Upper lobe of left lung (tissue), 6 donors: ENCODE measurements around the gene KCNIP4. TPM values are rescaled to one million over a fixed set of nuclear protein-coding genes. Genes with fewer than 3 reads are reported as not detected.

Experiments used
- ATAC-seq, 2 donors: fragments of 200-7000 bp; cut with Tn5 transposase; one replicate each; pipeline ENCODE4 v1.9.1; 2022; ENCODE audit warnings: mild to moderate bottlenecking in 2 of 2, moderate library complexity in 2 of 2; ENCODE audit not compliant: low FRiP score in 2 of 2
- DNase-seq, 2 donors: peaks; one replicate each; pipeline ENCODE4 v3.0.0-alpha.2; 2019 to 2020
- H3K27ac ChIP-seq, 4 donors: fragments of 200-600 bp; sonication (generic); one replicate each; pipeline ENCODE4 v1.5.1; 2016 to 2019
- H3K27me3 ChIP-seq, 4 donors: fragments of 200-600 bp; sonication (generic); one replicate each; pipeline ENCODE4 v1.5.1; 2017 to 2019
- H3K36me3 ChIP-seq, 4 donors: fragments of 200-600 bp; sonication (generic); one replicate each; pipeline ENCODE4 v1.5.1; 2016 to 2019
- H3K4me1 ChIP-seq, 4 donors: fragments of 200-600 bp; sonication (generic); one replicate each; pipeline ENCODE4 v1.5.1; 2018 to 2019
- H3K4me3 ChIP-seq, 4 donors: fragments of 200-600 bp; sonication (generic); one replicate each; pipeline ENCODE4 v1.5.1; 2017 to 2019; ENCODE audit warnings: mild to moderate bottlenecking in 2 of 4, moderate library complexity in 1 of 4
- H3K9me3 ChIP-seq, 4 donors: fragments of 200-600 bp; sonication (generic); one replicate each; pipeline ENCODE4 v1.5.1; 2018 to 2019
- CTCF ChIP-seq, 6 experiments: fragments of 450-650 bp in 4 of 6; fragments of 200-600 bp in 2 of 6; sonication (generic) in 2 of 6; IDR thresholded peaks; one replicate each; pipeline ENCODE4 v1.5.1; 2016 to 2019; ENCODE audit warnings: antibody characterized with exemption in 6 of 6
- EP300 ChIP-seq, 4 donors: sonication (generic); formaldehyde crosslinking; IDR thresholded peaks; one replicate each; pipeline ENCODE4 v1.5.1; 2017; ENCODE audit warnings: antibody characterized with exemption in 4 of 4, control low read depth in 2 of 4
- POLR2A ChIP-seq, 4 donors: fragments of 450-650 bp; IDR thresholded peaks; one replicate each; pipeline ENCODE4 v1.5.1; 2016 to 2017; ENCODE audit warnings: antibody characterized with exemption in 4 of 4, mild to moderate bottlenecking in 2 of 4
- POLR2AphosphoS5 ChIP-seq, 2 donors: sonication (generic); formaldehyde crosslinking; IDR thresholded peaks; one replicate each; pipeline ENCODE4 v1.5.1; 2017; ENCODE audit warnings: antibody characterized with exemption in 2 of 2
- WGBS, 2 donors: methylation state at CpG; one replicate each; pipeline ENCODE4 v1.1.5; 2017 to 2018; 5-methylcytosine and 5-hydroxymethylcytosine counted together
- total RNA-seq, 6 donors: library from RNA; depleted of rRNA in 4 of 6; stranded (reverse); fragments of >200 nt in 4 of 6; gene quantifications; one replicate each; pipeline versions ENCODE4 v1.1.0 to v1.2.1, GENCODE V29; 2016 to 2021
- donor health status: DM: no; HTN: no; CAD: no; lungs with moderate emphysema.
- donor health status: DM: no; HTN: yes; CAD: no; lungs with severe emphysema.

The KCNIP4 gene
- total RNA-seq, 6 donors from 2014 or later: 0.20 TPM; not detected in 5

GRCh38 chr4:21726255-21726815 is 222.2 kb downstream of the KCNIP4 start:
- H3K4me3 ChIP-seq: no peak overlapping the region
- no peaks in the 10 kb centered on the region for H3K9me3 ChIP-seq
- H3K27ac ChIP-seq: no peak overlapping the region
- 48 to 52% methylated on average over 5 of the region's 5 CpGs for WGBS, 2 donors
- DNase-seq (no peak), ATAC-seq (no peak)
- no peaks in the 10 kb centered on the region for H3K4me1 ChIP-seq
- no peaks in the 10 kb centered on the region for H3K36me3 ChIP-seq
- TF ChIP-seq POLR2A (IDR thresholded peaks at IDR 0.05) (no peak), CTCF (IDR thresholded peaks at IDR 0.05) (no peak), POLR2AphosphoS5 (IDR thresholded peaks at IDR 0.05) (no peak)
- no peaks in the 10 kb centered on the region for H3K27me3 ChIP-seq

- Histone ChIP-seq H3K27ac (no peak overlapping the region), H3K9me3 (no peaks in the 10 kb centered on the region), H3K4me1 (no peaks in the 10 kb centered on the region), H3K4me3 (no peak overlapping the region), H3K36me3 (no peaks in the 10 kb centered on the region), H3K27me3 (no peaks in the 10 kb centered on the region)
- ATAC-seq (no peak), DNase-seq (no peak)
- TF ChIP-seq EP300 (IDR thresholded peaks at IDR 0.05) (no peak), POLR2A (IDR thresholded peaks at IDR 0.05) (no peak), POLR2AphosphoS5 (IDR thresholded peaks at IDR 0.05) (no peak), CTCF (IDR thresholded peaks at IDR 0.05) (no peak)
- 83 to 84% methylated on average over 6 of the region's 6 CpGs for WGBS, 2 donors
These were observed 226.3 kb downstream of the KCNIP4 start for GRCh38 chr4:21722157-21722839.

- DNase-seq (no peak), ATAC-seq (no peak)
- TF ChIP-seq CTCF (IDR thresholded peaks at IDR 0.05) (no peak), POLR2AphosphoS5 (IDR thresholded peaks at IDR 0.05) (no peak), EP300 (IDR thresholded peaks at IDR 0.05) (no peak), POLR2A (IDR thresholded peaks at IDR 0.05) (no peak)
- Histone ChIP-seq H3K4me1 (no peaks in the 10 kb centered on the region), H3K4me3 (no peak overlapping the region), H3K27me3 (no peaks in the 10 kb centered on the region), H3K9me3 (no peaks in the 10 kb centered on the region), H3K36me3 (no peaks in the 10 kb centered on the region), H3K27ac (no peak overlapping the region)
- 73% methylated on average over 6 of the region's 6 CpGs for WGBS, 2 donors
These were observed 232.0 kb downstream of the KCNIP4 start for GRCh38 chr4:21716531-21716930.

GRCh38 chr4:21710179-21710835 is 238.3 kb downstream of the KCNIP4 start:
- Histone ChIP-seq H3K4me3 (no peak overlapping the region), H3K27me3 (no peaks in the 10 kb centered on the region), H3K9me3 (no peaks in the 10 kb centered on the region), H3K27ac (no peak overlapping the region), H3K36me3 (no peaks in the 10 kb centered on the region), H3K4me1 (no peaks in the 10 kb centered on the region)
- TF ChIP-seq POLR2A (IDR thresholded peaks at IDR 0.05) (no peak), POLR2AphosphoS5 (IDR thresholded peaks at IDR 0.05) (no peak), CTCF (IDR thresholded peaks at IDR 0.05) (no peak), EP300 (IDR thresholded peaks at IDR 0.05) (no peak)
- 63 to 67% methylated on average over 6 of the region's 6 CpGs for WGBS, 2 donors
- ATAC-seq: no peak
- DNase-seq: no peak
